IgD-negative memory B cell (primary cell): ENCODE data around the gene OR10J1. TPM values are rescaled to one million over a fixed set of nuclear protein-coding genes. Genes with fewer than 3 reads are reported as not detected.

Experiments used
- H3K27ac Mint-ChIP-seq, 3 donors: one replicate each; pipeline ENCODE4 v1.8.0; 2020 to 2022; ENCODE audit warnings: mild to moderate bottlenecking in 3 of 3, mixed read lengths in 3 of 3, moderate library complexity in 1 of 3
- H3K27me3 Mint-ChIP-seq: one replicate; pipeline ENCODE4 v1.8.0; 2021; ENCODE audit warnings: mixed read lengths
- H3K36me3 Mint-ChIP-seq: one replicate; pipeline ENCODE4 v1.8.0; 2020; ENCODE audit warnings: mild to moderate bottlenecking, mixed read lengths
- H3K4me1 Mint-ChIP-seq, 3 donors: one replicate each; pipeline ENCODE4 v1.8.0; 2020 to 2022; ENCODE audit warnings: mixed read lengths in 3 of 3, mild to moderate bottlenecking in 1 of 3
- H3K4me3 Mint-ChIP-seq, 4 donors: one replicate each; pipeline ENCODE4 v1.8.0; 2020 to 2022; ENCODE audit warnings: mild to moderate bottlenecking in 4 of 4, mixed read lengths in 4 of 4, moderate library complexity in 3 of 4
- H3K9me3 Mint-ChIP-seq, 3 donors: one replicate each; pipeline ENCODE4 v1.8.0; 2020 to 2021; ENCODE audit warnings: mixed read lengths in 3 of 3, mild to moderate bottlenecking in 1 of 3
- polyA plus RNA-seq: library from polyadenylated mRNA; unstranded; fragments of 300-500 nt; fragmentation: Illumina TruSeq; gene quantifications from one replicate; pipeline ENCODE4 v1.2.3, GENCODE V29; 2021

The OR10J1 gene
- polyA plus RNA-seq, 1 donor from 2014 or later, result not detected

DNA sequence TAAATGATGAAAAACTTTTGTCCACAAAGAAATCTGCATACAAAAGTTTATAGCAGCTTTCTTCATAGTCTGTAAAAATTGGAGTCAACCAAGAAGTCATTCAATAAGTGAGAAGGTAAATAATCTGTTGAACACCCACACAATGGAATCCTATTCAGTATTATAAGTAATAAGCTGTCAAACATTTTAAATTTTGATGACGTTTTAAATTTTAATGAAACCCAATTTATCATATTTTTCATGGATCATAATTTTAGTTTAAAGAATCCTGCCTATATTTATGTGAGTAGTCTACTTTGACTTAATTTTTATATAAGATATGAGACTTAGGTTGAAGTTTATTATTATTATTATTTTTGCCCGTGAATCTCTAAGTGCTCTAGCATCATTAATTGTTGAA is 20.0 kb downstream of the OR10J1 start:
- no peak overlapping the region for H3K27ac Mint-ChIP-seq
- H3K36me3 Mint-ChIP-seq, result no peaks in the 10 kb centered on the region
- no peak overlapping the region for H3K4me3 Mint-ChIP-seq
- peaks cover 1% of the 10 kb centered on the region for H3K27me3 Mint-ChIP-seq
- peaks cover 0 to 2% (median 0%) of the 10 kb centered on the region in 3 donors for H3K4me1 Mint-ChIP-seq
- peaks cover 2 to 14% (median 11%) of the 10 kb centered on the region in 3 donors for H3K9me3 Mint-ChIP-seq

DNA sequence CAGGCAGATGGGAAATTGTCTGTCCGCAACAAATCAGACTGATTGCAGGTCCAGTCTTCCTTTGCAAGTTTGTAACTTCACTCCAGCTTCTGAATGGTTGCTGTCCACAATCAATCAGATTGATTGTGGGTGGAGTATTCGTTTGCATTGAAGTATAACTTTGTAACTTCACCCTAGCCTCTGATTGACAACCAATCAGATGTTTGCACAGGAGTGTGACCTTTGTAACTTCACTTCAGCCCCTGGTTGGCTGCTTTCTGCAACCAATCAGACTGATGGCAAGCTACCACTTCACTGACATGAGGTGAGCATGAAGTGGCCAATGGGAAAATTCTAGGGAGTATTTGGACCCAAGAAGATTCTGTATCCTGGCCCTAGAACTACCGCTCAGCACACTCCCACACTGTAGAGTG is 25.7 kb downstream of the OR10J1 start:
- Mint-ChIP-seq H3K36me3 (no peaks in the 10 kb centered on the region), H3K27me3 (peaks cover 6% of the 10 kb centered on the region), H3K4me1 (peaks cover 0 to 2% (median 0%) of the 10 kb centered on the region in 3 donors), H3K27ac (no peak overlapping the region), H3K4me3 (no peak overlapping the region), H3K9me3 (peaks cover 0 to 14% (median 11%) of the 10 kb centered on the region in 3 donors)

DNA sequence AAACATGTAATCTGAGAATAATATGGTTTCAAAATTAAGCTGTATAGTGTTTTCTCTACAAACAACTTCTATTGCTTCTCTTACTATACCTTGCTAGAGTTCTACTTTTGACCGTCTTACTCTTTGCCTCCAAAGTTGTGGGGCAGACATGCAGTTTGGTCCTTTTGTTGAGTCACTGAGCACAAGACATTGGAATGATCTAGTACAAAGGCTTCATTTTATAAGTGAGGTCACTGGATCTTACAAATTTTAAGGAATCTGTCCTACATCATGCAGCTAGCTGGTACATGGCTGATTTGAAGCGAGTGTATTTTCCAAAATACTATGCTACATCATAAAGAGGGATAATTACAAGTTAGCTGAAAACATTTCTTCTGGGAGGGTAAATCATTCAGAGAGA is 28.8 kb downstream of the OR10J1 start:
- Mint-ChIP-seq H3K27me3 (peaks cover 6% of the 10 kb centered on the region), H3K36me3 (no peaks in the 10 kb centered on the region), H3K27ac (no peak overlapping the region), H3K4me3 (no peak overlapping the region), H3K9me3 (peaks cover 0 to 3% (median 0%) of the 10 kb centered on the region in 3 donors), H3K4me1 (no peaks in the 10 kb centered on the region)

- Mint-ChIP-seq H3K27me3 (peaks cover 6% of the 10 kb centered on the region), H3K4me3 (no peak overlapping the region), H3K4me1 (no peaks in the 10 kb centered on the region), H3K9me3 (no peaks in the 10 kb centered on the region), H3K27ac (no peak overlapping the region), H3K36me3 (no peaks in the 10 kb centered on the region)
These were observed 30.5 kb downstream of the OR10J1 start for GRCh38 chr1:159469921-159470533.

DNA sequence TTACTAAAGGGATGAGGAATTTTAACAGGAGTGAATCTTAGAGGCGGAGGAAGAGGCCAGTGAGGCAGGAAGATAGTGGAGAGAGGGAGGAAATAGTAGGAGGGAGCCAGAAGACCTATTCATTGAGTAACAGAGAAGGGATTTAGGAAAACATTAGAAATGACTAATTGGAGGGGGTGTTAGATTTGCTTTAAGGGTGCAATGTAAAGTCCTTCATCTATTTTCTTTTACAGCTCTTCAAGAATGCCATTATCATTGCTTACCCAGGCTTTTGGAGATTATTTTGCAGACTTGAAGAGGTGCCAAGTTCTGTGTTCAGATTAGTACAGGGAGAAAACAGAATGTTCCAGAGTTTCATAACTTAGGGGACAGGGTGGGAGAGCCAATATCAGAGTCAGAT is 33.8 kb downstream of the OR10J1 start:
- Mint-ChIP-seq H3K36me3 (no peaks in the 10 kb centered on the region), H3K27ac (no peak overlapping the region), H3K4me1 (no peaks in the 10 kb centered on the region), H3K27me3 (peaks cover 6% of the 10 kb centered on the region), H3K4me3 (no peak overlapping the region), H3K9me3 (no peaks in the 10 kb centered on the region)

- Mint-ChIP-seq H3K27ac (no peak overlapping the region), H3K4me1 (no peaks in the 10 kb centered on the region), H3K27me3 (peaks cover 1% of the 10 kb centered on the region), H3K9me3 (peaks cover 0 to 2% (median 0%) of the 10 kb centered on the region in 3 donors), H3K36me3 (no peaks in the 10 kb centered on the region), H3K4me3 (no peak overlapping the region)
These were observed 35.4 kb downstream of the OR10J1 start for GRCh38 chr1:159474926-159475325.

- Mint-ChIP-seq H3K4me3 (no peak overlapping the region), H3K9me3 (peaks cover 5 to 6% (median 5%) of the 10 kb centered on the region in 3 donors), H3K4me1 (no peaks in the 10 kb centered on the region), H3K27me3 (peaks cover 1% of the 10 kb centered on the region), H3K36me3 (peaks cover 3% of the 10 kb centered on the region), H3K27ac (no peak overlapping the region)
These were observed 44.0 kb downstream of the OR10J1 start for GRCh38 chr1:159483501-159483900.

Other genes with a start within 250 kb of the OR10J1 start
- not detected for gene ACKR1, start 234.8 kb upstream of the OR10J1 start, polyA plus RNA-seq
- gene FCER1A, start 137.4 kb upstream of the OR10J1 start, polyA plus RNA-seq, result not detected
- gene OR10J4, start 7.5 kb upstream of the OR10J1 start, polyA plus RNA-seq, result not detected
- gene OR10J5, start 96.3 kb downstream of the OR10J1 start, polyA plus RNA-seq, result not detected
- not detected for gene APCS, start 148.1 kb downstream of the OR10J1 start, polyA plus RNA-seq